Prostate gland (tissue), 2 donors: ENCODE measurements around the gene BIRC5. TPM values are rescaled to one million over a fixed set of nuclear protein-coding genes. Genes with fewer than 3 reads are reported as not detected.

Source experiments
- DNase-seq: peaks from one replicate; pipeline ENCODE4 v3.0.0-alpha.2; 2019; ENCODE audit warnings: low spot score
- H3K27ac ChIP-seq, 2 donors: fragments of 200-600 bp; sonication (generic); 2 replicates each; pipeline ENCODE4 v1.5.1; 2017 to 2019
- H3K27me3 ChIP-seq: fragments of 200-600 bp; sonication (generic); replicated peaks from 2 replicates; pipeline ENCODE4 v1.5.1; 2019; ENCODE audit not compliant: insufficient read depth
- H3K36me3 ChIP-seq, 2 donors: fragments of 200-600 bp; sonication (generic); 1 replicate in 1 of 2; 2 replicates in 1 of 2; pipeline versions ENCODE4 v1.5.1 to v1.8.1; 2017 to 2019
- H3K4me1 ChIP-seq: fragments of 200-600 bp; sonication (generic); replicated peaks from 2 replicates; pipeline ENCODE4 v1.5.1; 2019
- H3K4me3 ChIP-seq, 2 donors: fragments of 200-600 bp; sonication (generic); 2 replicates each; pipeline ENCODE4 v1.5.1; 2017 to 2019
- H3K9me3 ChIP-seq: fragments of 200-600 bp; sonication (generic); 2 replicates; pipeline ENCODE4 v1.5.1; 2017
- CTCF ChIP-seq, 4 experiments: fragments of 200-600 bp in 2 of 4; fragments of 450-650 bp in 2 of 4; sonication (generic) in 2 of 4; IDR thresholded peaks; 1 replicate in 3 of 4; 2 replicates in 1 of 4; pipeline ENCODE4 v1.5.1; 2016 to 2019; ENCODE audit warnings: antibody characterized with exemption in 4 of 4, mild to moderate bottlenecking in 2 of 4, moderate library complexity in 2 of 4
- POLR2A ChIP-seq: fragments of 450-650 bp; IDR thresholded peaks from one replicate; pipeline ENCODE4 v1.6.1; 2016; ENCODE audit warnings: antibody characterized with exemption, mild to moderate bottlenecking
- POLR2AphosphoS5 ChIP-seq: sonication (generic); formaldehyde crosslinking; IDR thresholded peaks from one replicate; pipeline ENCODE4 v1.6.1; 2017; ENCODE audit warnings: antibody characterized with exemption
- WGBS: methylation state at CpG from one replicate; pipeline ENCODE4 v1.1.5; 2018; 5-methylcytosine and 5-hydroxymethylcytosine counted together
- intact Hi-C: fragments of 100-400 bp; cut with DNase I; formaldehyde crosslinking; loops from one replicate; pipeline ENCODE4 v1.14.2; 2022
- total RNA-seq, 2 donors: library from RNA; depleted of rRNA; stranded (reverse); fragments of >200 nt; gene quantifications; one replicate each; pipeline ENCODE4 v1.1.0, GENCODE V29; 2016

BIRC5 gene
- 1 to 10 TPM; 4.6 to 7.0 TPM for total RNA-seq

- Histone ChIP-seq H3K9me3 (no peaks in the 10 kb centered on the region), H3K27ac (no peak within 1 kb of the TSS), H3K4me1 (no peaks in the 10 kb centered on the region), H3K4me3 (peak within 1 kb of the TSS; percentile 16 to 32), H3K27me3 (no peaks in the 10 kb centered on the region), H3K36me3 (no peaks in the 10 kb centered on the region)
- 2% methylated on average over 60 of the region's 60 CpGs for WGBS
- DNase-seq = peak; percentile 82
- intact Hi-C loops = no loop called here
- TF ChIP-seq CTCF (IDR thresholded peaks at IDR 0.05) (no peak), POLR2AphosphoS5 (peak; percentile 95), POLR2A (peak; percentile 30)
Measured at GRCh38 chr17:78214016-78214705, at the start of gene BIRC5. TSS of gene BIRC5 (plus strand) at chr17:78214253. CDS start at chr17:78214317, 64 bp downstream.

DNA sequence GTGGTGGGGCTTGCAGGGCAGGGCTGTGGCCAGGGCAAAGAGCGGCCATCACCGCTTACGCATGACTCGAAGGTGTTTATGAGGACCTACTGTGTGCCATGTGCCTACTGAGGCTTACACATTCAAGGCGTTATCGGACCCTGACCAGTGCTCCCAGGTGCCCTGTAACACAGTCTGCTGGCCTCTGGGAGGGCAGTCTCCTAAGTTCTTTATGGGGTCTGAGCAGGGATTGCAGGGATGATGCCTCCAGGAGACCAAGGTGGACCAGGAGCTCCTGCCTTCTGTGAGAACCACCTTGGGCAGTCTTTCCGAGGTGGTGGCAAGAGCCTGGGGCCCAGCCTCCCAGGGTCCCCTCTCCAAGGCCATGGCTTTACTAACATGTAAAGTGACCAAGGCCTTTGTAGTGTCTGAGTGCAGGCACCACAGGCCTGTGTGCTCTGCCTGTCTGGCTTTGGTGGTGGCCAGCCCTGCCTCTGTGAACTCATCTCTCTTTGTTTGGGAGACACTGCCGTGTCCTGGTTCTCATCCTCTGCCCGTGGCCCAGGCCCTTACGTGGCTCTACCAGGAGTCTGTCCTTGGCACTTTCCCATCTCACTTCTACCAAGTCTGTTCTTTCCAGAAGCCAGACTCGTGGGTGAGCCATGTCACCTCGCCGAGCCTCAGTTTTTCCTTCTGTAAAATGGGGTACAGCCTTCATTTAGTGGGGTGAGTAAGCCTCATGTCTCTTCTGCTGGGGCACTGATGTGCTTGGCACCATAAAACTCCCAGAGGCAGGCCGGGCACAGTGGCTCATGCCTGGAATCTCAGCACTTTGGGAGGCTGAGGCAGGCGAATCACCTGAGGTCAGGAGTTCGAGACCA is 49.1 kb upstream of the BIRC5 start:
- 94% methylated on average over 16 of the region's 16 CpGs for WGBS
- TF ChIP-seq POLR2A (no peak), POLR2AphosphoS5 (no peak), CTCF (IDR thresholded peaks at IDR 0.05) (no peak)
- no peaks in the 10 kb centered on the region for H3K36me3 ChIP-seq
- H3K27ac ChIP-seq = no peak overlapping the region
- intact Hi-C loops = no loop called here
- peaks cover 5% of the 10 kb centered on the region for H3K4me1 ChIP-seq
- H3K9me3 ChIP-seq = no peaks in the 10 kb centered on the region
- no peak overlapping the region for H3K4me3 ChIP-seq
- no peak for DNase-seq
- H3K27me3 ChIP-seq = no peaks in the 10 kb centered on the region

GRCh38 chr17:78166416-78166815 is 47.6 kb upstream of the BIRC5 start:
- no peaks in the 10 kb centered on the region for H3K9me3 ChIP-seq

DNA sequence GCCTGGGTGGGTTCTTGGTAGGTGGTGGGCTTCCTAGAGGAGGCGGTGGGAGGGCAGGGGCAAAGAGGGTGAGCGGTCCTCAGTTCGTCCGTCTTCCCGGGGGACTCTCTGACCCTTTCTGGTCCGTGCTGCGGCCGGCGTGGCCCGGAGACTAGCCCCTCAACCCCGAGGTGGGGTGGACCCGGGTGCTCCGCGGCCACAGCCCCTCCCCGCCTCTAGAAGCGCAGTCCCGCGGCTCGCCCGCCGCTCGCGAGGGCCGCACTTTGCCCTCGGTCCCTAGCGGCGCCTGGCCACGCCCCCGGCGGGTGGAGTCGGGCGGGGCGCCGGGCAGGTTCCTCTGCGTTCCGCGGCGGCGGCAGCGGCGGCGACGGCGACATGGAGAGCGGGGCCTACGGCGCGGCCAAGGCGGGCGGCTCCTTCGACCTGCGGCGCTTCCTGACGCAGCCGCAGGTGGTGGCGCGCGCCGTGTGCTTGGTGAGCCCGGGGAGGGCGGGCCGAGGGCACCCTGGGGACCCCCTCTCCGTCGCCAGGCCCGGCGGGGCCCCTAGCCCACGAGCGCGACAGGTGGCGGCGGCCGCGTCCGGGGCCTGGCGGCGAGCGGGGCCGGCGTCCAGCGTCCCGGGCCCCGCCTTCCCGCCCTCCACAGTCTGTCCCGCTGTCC is 45.7 kb upstream of the BIRC5 start, which contains the start of gene SYNGR2:
Gene SYNGR2 (plus strand): TSS at position 340 of the 661 bp plus-strand sequence. CDS start 36 bp downstream, at position 376.
- 0% methylated on average over 58 of the region's 84 CpGs for WGBS

More at GRCh38 chr17:78166416-78166815, 47.6 kb upstream of the BIRC5 start:
- no peak for DNase-seq
- H3K36me3 ChIP-seq = no peaks in the 10 kb centered on the region
- WGBS = 55% methylated on average over 6 of the region's 6 CpGs
- H3K27me3 ChIP-seq = no peaks in the 10 kb centered on the region
- no peak overlapping the region for H3K4me3 ChIP-seq
- TF ChIP-seq POLR2AphosphoS5 (no peak), POLR2A (no peak)
- H3K27ac ChIP-seq = no peak overlapping the region
- intact Hi-C loops = no loop called here
- H3K4me1 ChIP-seq = peaks cover 5% of the 10 kb centered on the region

More for the DNA sequence above, 45.7 kb upstream of the BIRC5 start, which contains the start of gene SYNGR2:
- Histone ChIP-seq H3K4me1 (peaks cover 16% of the 10 kb centered on the region), H3K27me3 (no peaks in the 10 kb centered on the region), H3K36me3 (peaks cover 0 to 6% of the 10 kb centered on the region in 2 donors), H3K27ac (peak within 1 kb of the TSS; percentile 91 to 95), H3K9me3 (no peaks in the 10 kb centered on the region), H3K4me3 (peak within 1 kb of the TSS; percentile 85 to 97)
- TF ChIP-seq POLR2A (peak; percentile 95), POLR2AphosphoS5 (no peak), CTCF (IDR thresholded peaks at IDR 0.05) (no peak)
- peak; percentile 82 for DNase-seq
- intact Hi-C loops = no loop called here
